A549 (cell line): ENCODE data around the gene IDH2. TPM values are rescaled to one million over a fixed set of nuclear protein-coding genes. Genes with fewer than 3 reads are reported as not detected.

Source experiments
- ATAC-seq, 2 experiments: fragments of 200-7000 bp in 1 of 2; fragments of >200 bp in 1 of 2; cut with Nextera tagmentation in 1 of 2; cut with Tn5 transposase in 1 of 2; 3 replicates each; pipeline versions ENCODE4 v1.8.0 to v1.9.1; 2018 to 2020; ENCODE audit warnings: mild to moderate bottlenecking in 1 of 2, moderate library complexity in 1 of 2
- CTCF ChIA-PET: fragments of 300-600 bp; sonication (Branson Sonifier 250); formaldehyde crosslinking; extraction: SDS; loops from one replicate; lab custom pipeline; 2021; ENCODE audit warnings: antibody characterized with exemption, inconsistent platforms; lab: Yijun Ruan, JAX
- POLR2A ChIA-PET: fragments of 350-600 bp; formaldehyde crosslinking; extraction: SDS; loops from one replicate; lab custom pipeline; 2021; ENCODE audit warnings: antibody characterized with exemption, inconsistent platforms; lab: Yijun Ruan, JAX
- DNase-seq, 2 experiments: peaks; one replicate each; pipeline versions ENCODE4 v3.0.0 to v3.0.0-alpha.2; 2011 to 2016; ENCODE audit warnings: low read depth in 1 of 2, low spot score in 1 of 2
- FAIRE-seq: peaks from 2 replicates; lab custom pipeline; 2011; peaks lifted over from hg19 to GRCh38; lab: Jason Lieb, UNC
- H3K27ac ChIP-seq, 2 experiments: fragments of >200 bp; sonication (Bioruptor Twin); formaldehyde crosslinking; 3 replicates each; pipeline ENCODE4 v1.5.1; 2016 to 2017
- H3K4me1 ChIP-seq: fragments of >200 bp; sonication (Bioruptor Twin); formaldehyde crosslinking; 3 replicates; pipeline ENCODE4 v1.6.1; 2016
- H3K4me2 ChIP-seq: fragments of >200 bp; sonication (Bioruptor Twin); formaldehyde crosslinking; 3 replicates; pipeline ENCODE4 v1.6.1; 2016
- H3K4me3 ChIP-seq: fragments of >200 bp; sonication (Bioruptor Twin); formaldehyde crosslinking; 3 replicates; pipeline ENCODE4 v1.5.1; 2016
- H3K9me3 ChIP-seq: fragments of >200 bp; sonication (Bioruptor Twin); formaldehyde crosslinking; 3 replicates; pipeline ENCODE4 v1.6.1; 2016
- ATOH8 ChIP-seq: fragments of 250-450 bp; sonication (Bioruptor Pico); IDR thresholded peaks from 2 replicates; pipeline ENCODE4 v1.5.0; 2020; ENCODE audit warnings: low read depth, mild to moderate bottlenecking, moderate library complexity
- BCL3 ChIP-seq: fragments of >200 bp; sonication (Bioruptor Twin); formaldehyde crosslinking; IDR thresholded peaks from 3 replicates; pipeline ENCODE4 v1.6.1; 2016
- CBX8 ChIP-seq: fragments of 200-600 bp; sonication (generic); IDR thresholded peaks from 2 replicates; pipeline ENCODE4 v1.6.1; 2016
- ELK1 ChIP-seq: fragments of 150-350 bp; IDR thresholded peaks from 2 replicates; pipeline ENCODE4 v1.6.1; 2014; ENCODE audit warnings: low read depth, mild to moderate bottlenecking, low read length
- EP300 ChIP-seq, 2 experiments: fragments of >200 bp; sonication (Bioruptor Twin); formaldehyde crosslinking; IDR thresholded peaks; 2 replicates in 1 of 2; 3 replicates in 1 of 2; pipeline ENCODE4 v1.6.1; 2016 to 2017
- ESRRA ChIP-seq: fragments of 150-350 bp; IDR thresholded peaks from 2 replicates; pipeline ENCODE4 v1.6.1; 2014; ENCODE audit warnings: mild to moderate bottlenecking, low read length, borderline replicate concordance
- FOSB ChIP-seq: fragments of 250-450 bp; sonication (Bioruptor Pico); IDR thresholded peaks from 2 replicates; pipeline ENCODE4 v1.5.0; 2020; ENCODE audit warnings: mild to moderate bottlenecking, moderate library complexity
- GATA3 ChIP-seq: IDR thresholded peaks from 2 replicates; pipeline ENCODE4 v1.6.1; 2012; ENCODE audit warnings: borderline replicate concordance
- HES2 ChIP-seq: fragments of >200 bp; sonication (Bioruptor Twin); formaldehyde crosslinking; IDR thresholded peaks from 2 replicates; pipeline ENCODE4 v1.6.1; 2016
- HEYL ChIP-seq: fragments of 250-450 bp; sonication (Bioruptor Pico); IDR thresholded peaks from 2 replicates; pipeline ENCODE4 v1.8.0; 2021; ENCODE audit warnings: mild to moderate bottlenecking, moderate library complexity
- HMGXB4 ChIP-seq: fragments of 250-450 bp; sonication (Bioruptor Pico); IDR thresholded peaks from 2 replicates; pipeline ENCODE4 v1.5.0; 2021; ENCODE audit warnings: mild to moderate bottlenecking, moderate library complexity, borderline replicate concordance
- HOXA7 ChIP-seq: fragments of 250-450 bp; sonication (Bioruptor Pico); IDR thresholded peaks from 2 replicates; pipeline ENCODE4 v1.5.0; 2020; ENCODE audit warnings: mild to moderate bottlenecking, moderate library complexity
- KDM5A ChIP-seq: fragments of 200-600 bp; sonication (generic); IDR thresholded peaks from 2 replicates; pipeline ENCODE4 v1.6.1; 2016; ENCODE audit warnings: antibody characterized with exemption, mild to moderate bottlenecking
- MAFK ChIP-seq: fragments of 450-650 bp; IDR thresholded peaks from 2 replicates; pipeline ENCODE4 v1.6.1; 2014; ENCODE audit not compliant: partially characterized antibody
- MYC ChIP-seq: IDR thresholded peaks from 2 replicates; pipeline ENCODE4 v1.6.1; 2012; ENCODE audit warnings: mild to moderate bottlenecking, inconsistent platforms, low read length, improper control_type of control experiment, borderline replicate concordance
- NPAS2 ChIP-seq: fragments of 250-450 bp; sonication (Bioruptor Pico); IDR thresholded peaks from 2 replicates; pipeline ENCODE4 v1.8.0; 2022; ENCODE audit warnings: mild to moderate bottlenecking, moderate library complexity, borderline replicate concordance
- NR3C1 ChIP-seq: fragments of >200 bp; sonication (Bioruptor Twin); formaldehyde crosslinking; IDR thresholded peaks from 3 replicates; pipeline ENCODE4 v1.6.1; 2017
- RARB ChIP-seq: fragments of 250-450 bp; sonication (Bioruptor Pico); IDR thresholded peaks from 2 replicates; pipeline ENCODE4 v1.8.0; 2021; ENCODE audit warnings: mild to moderate bottlenecking, moderate library complexity
- RCOR1 ChIP-seq: fragments of 150-350 bp; IDR thresholded peaks from 2 replicates; pipeline ENCODE4 v1.6.1; 2014; ENCODE audit warnings: antibody characterized with exemption, low read length, low read depth
- REST ChIP-seq: fragments of 200-600 bp; sonication (generic); IDR thresholded peaks from 2 replicates; pipeline ENCODE4 v1.6.1; 2016; ENCODE audit warnings: antibody characterized with exemption, mild to moderate bottlenecking, moderate library complexity
- TFCP2L1 ChIP-seq: fragments of 250-450 bp; sonication (Bioruptor Pico); IDR thresholded peaks from 2 replicates; pipeline ENCODE4 v1.5.0; 2021; ENCODE audit warnings: mild to moderate bottlenecking
- TP53 ChIP-seq: fragments of 250-450 bp; sonication (Bioruptor Pico); IDR thresholded peaks from 2 replicates; pipeline ENCODE4 v1.5.0; 2021; ENCODE audit warnings: mild to moderate bottlenecking, moderate library complexity
- WGBS: methylation state at CpG from one replicate; pipeline ENCODE4 v1.1.6; 2017; ENCODE audit errors: missing lambda C conversion rate; 5-methylcytosine and 5-hydroxymethylcytosine counted together
- polyA plus RNA-seq, 4 experiments: library from polyadenylated mRNA; depleted of rRNA in 3 of 4; stranded (reverse); fragments of >200 nt; fragmentation: RNase III in 1 of 4; extraction: RNeasy Plus Mini Kit Qiagen cat#74134 plus additional on column Dnase treatment in 1 of 4; gene quantifications; 2 replicates in 3 of 4; 3 replicates in 1 of 4; pipeline ENCODE4 v1.2.3, GENCODE V29; 2011 to 2017

The IDH2 gene
- polyA plus RNA-seq, 2 of the 4 experiments (the other 2 are of a cell fraction) = 31.8 to 32.8 TPM

- Histone ChIP-seq H3K27ac (no peak overlapping the region), H3K4me1 (peaks cover 14% of the 10 kb centered on the region), H3K4me2 (peak overlapping the region; percentile 49; the same call in 2 of the 3 replicates), H3K9me3 (no peaks in the 10 kb centered on the region), H3K4me3 (no peak overlapping the region)
- FAIRE-seq (no peak), DNase-seq (peak in 1 of 2 experiments; percentile 39), ATAC-seq (no peak; a peak in 1 of 6 replicates)
- ChIA-PET CTCF (interaction anchor here (0.5 to 2.7 kb wide), 5 partner anchors 15 to 228 kb away, joined by 3 to 11 read pairs (median 5); partner anchors contain the start of gene IDH2), POLR2A (no interaction called here)
- TF ChIP-seq CBX8 (no peak), NPAS2 (no peak), REST (no peak), ESRRA (no peak), ATOH8 (CRISPR knock-in tag) (no peak), RCOR1 (no peak), GATA3 (no peak), HEYL (CRISPR knock-in tag) (no peak), ELK1 (no peak), FOSB (CRISPR knock-in tag) (no peak)
- WGBS = 70% methylated on average over 6 of the region's 6 CpGs
Observed at GRCh38 chr15:90126022-90126421, 23.8 kb upstream of the IDH2 start.

- ChIA-PET POLR2A (interaction anchor here (1.2 kb wide), 1 partner anchor 22 kb away, joined by 4 read pairs; the partner anchor contains the start of gene IDH2), CTCF (interaction anchor here (0.6 to 2.7 kb wide), 5 partner anchors 10 to 225 kb away, joined by 3 to 11 read pairs (median 6); no protein-coding TSS in a partner anchor)
- FAIRE-seq = no peak
- Histone ChIP-seq H3K4me2 (no peak overlapping the region), H3K27ac (no peak overlapping the region), H3K4me3 (no peak overlapping the region), H3K4me1 (peaks cover 14% of the 10 kb centered on the region), H3K9me3 (no peaks in the 10 kb centered on the region)
- TF ChIP-seq CBX8 (no peak), KDM5A (no peak), TP53 (CRISPR knock-in tag) (no peak), ELK1 (no peak), MAFK (no peak), HES2 (no peak), GATA3 (no peak), BCL3 (no peak), MYC (no peak), EP300 (IDR thresholded peaks at IDR 0.05) (no peak), RARB (CRISPR knock-in tag) (no peak), HOXA7 (CRISPR knock-in tag) (no peak), RCOR1 (no peak), TFCP2L1 (CRISPR knock-in tag) (no peak), HMGXB4 (CRISPR knock-in tag) (no peak), NR3C1 (no peak)
- DNase-seq = no peak
- ATAC-seq = no peak
Observed at GRCh38 chr15:90124507-90124906, 22.2 kb upstream of the IDH2 start.
